GDM1 (cell line): ENCODE measurements around the gene PARVB.

Experiments
- DNase-seq: peaks from one replicate; lab custom pipeline; 2025; lab: John Stamatoyannopoulos, UW

PARVB gene

GRCh38 chr22:44163536-44163935 is 139.4 kb downstream of the PARVB start:
- DNase-seq, result no peak

GRCh38 chr22:44164031-44164430 is 139.9 kb downstream of the PARVB start:
- no peak for DNase-seq

DNA sequence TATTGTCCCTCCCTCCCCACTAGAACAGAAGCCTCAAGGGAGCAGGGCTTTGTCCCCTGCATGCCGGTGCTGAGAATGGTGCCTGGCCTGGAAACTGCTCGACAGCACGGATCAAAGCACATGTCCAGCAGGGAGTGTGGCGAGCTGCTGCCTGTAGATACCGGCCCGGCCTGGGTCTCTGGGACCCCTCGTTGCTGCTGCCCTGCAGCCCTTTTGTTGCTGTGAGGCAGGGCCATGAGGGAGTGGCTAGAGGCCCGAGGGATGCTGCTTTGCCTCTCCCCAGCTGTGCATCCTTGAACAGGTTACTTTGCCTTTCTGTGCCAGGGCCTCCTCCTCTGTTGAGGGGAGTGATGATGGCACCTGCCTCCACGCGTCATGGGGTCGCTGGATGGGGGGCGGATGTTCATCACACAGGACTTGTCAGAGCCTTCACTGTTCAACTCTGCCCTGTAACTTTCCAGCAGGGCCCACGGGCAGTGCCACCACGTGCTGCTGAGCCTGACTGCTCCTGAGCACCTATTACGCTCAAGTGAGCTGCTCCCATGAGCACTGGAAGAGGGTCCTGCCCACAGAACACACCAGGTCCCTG is 141.3 kb downstream of the PARVB start:
- no peak for DNase-seq

GRCh38 chr22:44166498-44167276 is 142.6 kb downstream of the PARVB start:
- no peak for DNase-seq

DNA sequence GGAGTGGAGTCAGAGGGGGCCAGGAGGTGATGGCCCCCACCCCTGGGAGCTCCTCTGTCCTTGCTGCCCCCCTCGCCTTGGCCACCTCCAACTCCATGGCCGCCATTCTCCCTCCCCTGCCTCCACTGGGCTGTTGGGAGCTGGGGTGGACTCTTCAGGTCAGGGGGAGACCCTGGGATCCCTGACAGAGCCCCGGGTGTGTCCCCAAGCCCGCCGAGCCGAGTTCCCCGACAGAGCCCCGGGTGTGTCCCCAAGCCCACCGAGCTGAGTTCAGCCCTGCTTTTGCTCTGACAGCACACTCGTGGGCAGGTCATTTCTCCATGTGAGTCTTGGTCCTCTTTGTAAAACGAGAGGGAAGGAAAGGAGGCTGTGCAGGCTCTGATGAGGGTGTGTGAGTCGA is 143.4 kb downstream of the PARVB start:
- DNase-seq, result no peak

DNA sequence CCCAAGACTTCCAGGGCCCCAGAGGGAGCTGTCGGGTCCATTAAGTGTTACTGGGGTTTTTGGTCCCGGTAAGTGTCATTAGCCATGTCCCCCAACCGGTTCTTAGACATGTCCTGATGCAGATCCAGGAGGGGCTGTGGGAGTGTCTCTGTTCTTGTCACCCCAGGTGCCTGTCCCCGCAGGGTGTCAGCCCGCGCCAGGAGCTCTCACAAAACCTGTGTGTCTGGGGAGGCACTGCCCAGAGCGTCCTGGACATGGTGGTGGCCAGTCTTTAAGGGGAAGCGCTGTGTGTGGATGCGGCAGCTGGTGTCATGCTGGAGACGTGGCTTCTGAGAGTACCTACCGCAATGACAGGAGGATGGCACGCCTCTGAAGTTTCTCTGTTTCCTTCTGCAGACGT is 144.1 kb downstream of the PARVB start:
- DNase-seq, result no peak

DNA sequence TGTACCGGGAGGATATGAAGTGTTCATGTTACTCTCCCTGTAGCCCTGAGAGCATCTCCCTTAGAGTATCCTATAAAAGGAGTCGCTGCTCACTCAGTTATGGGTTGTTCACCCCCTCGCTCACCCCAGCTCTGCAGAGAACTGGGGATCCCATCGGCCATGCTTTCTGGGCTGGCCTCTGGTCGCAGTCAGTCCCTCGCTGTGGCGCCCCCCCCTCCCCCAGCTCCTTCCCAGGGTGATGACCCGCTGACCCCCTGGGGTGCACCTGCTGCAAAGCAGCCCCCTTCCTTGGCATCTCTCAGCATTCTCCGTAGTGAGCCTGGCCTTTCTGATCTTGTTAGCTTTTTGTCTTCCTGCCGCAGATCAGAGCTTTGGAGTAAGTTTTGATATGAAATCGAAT is 146.4 kb downstream of the PARVB start:
- no peak for DNase-seq

- no peak for DNase-seq
Observed at GRCh38 chr22:44171561-44171960, 147.5 kb downstream of the PARVB start.

DNA sequence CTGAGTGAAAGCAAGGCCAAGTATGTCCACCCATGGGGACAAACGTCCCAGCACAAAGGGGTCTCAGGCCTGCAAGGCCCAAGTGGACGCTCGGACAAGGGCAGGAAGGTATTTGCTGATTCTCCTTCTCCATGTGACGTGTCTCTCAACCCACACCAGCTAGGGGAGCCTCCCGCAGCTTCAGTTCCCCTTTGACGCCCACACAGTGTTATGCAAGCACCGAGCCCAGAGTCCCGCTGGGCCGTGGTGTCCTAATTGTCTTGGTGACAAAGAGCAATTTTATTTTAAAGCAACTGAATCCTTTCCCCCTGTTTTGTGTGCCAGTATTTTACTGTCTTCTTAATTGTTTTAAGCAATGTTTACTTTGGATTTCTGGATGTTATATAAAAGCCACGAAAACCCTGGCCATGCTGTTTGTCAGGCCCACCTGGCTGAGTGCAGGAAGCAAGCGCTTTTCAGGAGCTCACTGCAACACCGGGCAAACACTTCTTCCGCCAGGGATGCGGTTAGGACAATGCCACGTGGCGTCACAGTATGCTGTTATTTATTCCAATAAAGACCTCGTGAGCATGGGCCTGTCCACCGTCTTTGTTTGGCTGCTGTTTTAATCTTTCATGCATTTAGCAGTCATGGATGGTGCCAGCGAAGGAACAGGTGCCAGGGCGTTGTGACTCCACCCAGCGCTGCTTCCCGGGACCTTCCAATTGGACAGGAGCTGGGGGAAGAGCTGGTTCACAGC is 148.4 kb downstream of the PARVB start:
- DNase-seq, result peak; percentile 28

- DNase-seq, result no peak
Observed at GRCh38 chr22:44173154-44173553, 149.1 kb downstream of the PARVB start.

- DNase-seq, result no peak
Observed at GRCh38 chr22:44175676-44176075, 151.6 kb downstream of the PARVB start.

DNA sequence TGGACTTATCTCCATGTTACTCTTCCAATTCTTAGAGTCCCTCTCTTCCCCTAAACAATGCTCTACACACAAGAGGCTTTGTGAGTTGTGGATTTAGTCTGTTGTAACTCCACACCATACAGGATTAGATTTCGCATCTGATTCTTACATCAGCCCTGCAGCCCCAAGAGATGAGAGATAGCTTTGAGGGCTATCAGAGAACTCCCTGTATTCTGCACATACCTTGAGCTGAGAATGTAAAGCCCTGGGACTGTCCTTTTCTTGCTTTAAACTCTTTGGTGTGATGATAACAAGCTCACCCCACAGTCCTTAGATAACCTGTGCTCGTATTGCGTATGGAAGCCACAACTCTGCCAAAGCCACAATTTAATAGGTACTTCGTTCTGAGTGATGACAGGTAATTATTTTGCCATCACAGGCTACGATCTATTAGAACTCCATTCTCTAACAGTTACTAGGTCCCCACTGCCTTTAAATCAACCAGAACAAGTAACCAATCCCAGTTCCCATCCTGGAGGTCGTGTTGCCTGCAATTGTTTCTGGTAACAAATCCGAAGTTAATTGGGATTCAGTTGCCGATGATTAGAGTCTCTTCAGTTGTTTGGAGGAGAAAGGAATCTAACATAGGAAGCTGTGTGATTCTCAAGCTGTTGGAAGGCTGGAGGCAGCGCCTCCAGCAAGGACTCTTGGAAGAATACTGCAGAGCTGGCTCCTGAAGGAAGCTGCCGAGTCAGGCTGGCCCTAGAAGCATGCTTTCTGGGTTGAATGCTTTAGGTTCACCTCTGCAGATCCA is 155.3 kb downstream of the PARVB start:
- DNase-seq, result no peak

DNA sequence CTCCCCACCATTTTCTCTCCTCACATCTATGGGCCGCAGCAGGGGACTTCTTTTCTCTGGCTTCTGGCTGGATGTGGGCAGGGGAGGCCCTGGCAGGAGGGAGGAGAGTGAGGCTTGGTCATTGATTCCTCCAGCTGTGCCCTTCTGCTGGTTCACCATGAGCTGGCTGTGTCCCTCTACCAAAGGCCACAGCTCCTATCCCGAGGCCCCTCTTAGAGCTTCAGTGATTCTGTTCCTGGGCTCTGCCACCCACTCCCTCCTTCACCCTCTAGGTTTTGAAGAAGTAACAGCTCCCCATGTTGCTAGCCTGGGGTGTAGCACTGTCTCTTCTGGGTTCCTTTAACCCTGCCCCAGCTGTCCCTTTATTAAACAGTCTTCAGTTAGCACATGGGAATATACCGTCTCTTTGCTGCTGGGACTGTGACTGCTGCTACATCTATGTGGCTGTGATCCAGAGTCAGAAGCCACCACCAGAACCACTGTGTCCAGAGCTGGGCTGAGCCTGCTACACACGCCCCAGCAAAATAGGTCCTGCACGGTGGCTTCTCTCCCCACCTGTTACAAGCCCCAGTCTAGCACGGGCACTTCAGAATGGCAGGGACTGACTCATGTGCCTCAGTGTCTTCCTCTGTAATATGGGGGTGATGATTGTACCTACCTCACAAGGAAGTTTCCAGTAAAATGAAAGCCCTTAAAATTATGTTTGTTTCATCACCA is 156.0 kb downstream of the PARVB start:
- no peak for DNase-seq

- peak; percentile 63 for DNase-seq
Observed at GRCh38 chr22:44180706-44181032, 156.6 kb downstream of the PARVB start, which contains the start of gene PARVG. TSS of gene PARVG (plus strand) at chr22:44180925. CDS start at chr22:44183330, 2,405 bp downstream.

GRCh38 chr22:44181033-44181911 is 157.2 kb downstream of the PARVB start:
- peak; percentile 88 for DNase-seq

DNA sequence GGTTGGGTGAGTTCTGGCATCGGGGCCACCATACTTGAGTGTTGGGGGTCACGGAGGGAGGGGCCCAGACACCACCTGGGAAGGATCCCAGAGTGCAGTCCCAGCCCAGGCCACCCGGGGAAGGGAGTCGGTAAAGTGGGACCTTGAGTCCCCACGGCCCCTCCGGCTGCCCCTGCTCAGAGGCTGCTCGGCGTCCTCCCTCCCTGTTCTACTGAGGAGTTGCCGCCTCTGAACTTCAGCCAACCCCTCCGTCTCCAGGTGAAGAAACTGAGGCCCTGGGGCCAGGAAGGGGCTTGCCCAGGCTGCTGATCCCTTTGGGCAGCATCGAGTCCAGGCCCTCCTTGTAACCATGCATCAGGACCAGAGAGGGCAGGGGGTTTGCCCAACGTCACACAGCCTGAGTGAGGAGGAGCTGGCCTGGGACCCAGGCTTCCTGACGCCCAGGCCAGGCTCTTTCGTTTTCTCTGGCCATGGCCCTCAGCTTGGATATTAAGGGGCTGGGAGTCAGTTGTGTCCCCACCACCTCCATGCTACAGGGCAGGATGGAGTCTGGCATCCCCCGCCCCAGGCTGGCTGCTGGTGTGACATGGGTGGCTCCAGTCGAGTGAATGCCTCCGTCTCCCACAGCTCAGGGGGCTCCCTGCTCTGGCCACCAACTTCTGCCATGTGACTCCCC is 157.9 kb downstream of the PARVB start:
- DNase-seq, result no peak

- peak; percentile 77 for DNase-seq
Observed at GRCh38 chr22:44182588-44183286, 158.6 kb downstream of the PARVB start.

GRCh38 chr22:44183287-44183588 is 159.1 kb downstream of the PARVB start:
- no peak for DNase-seq

GRCh38 chr22:44184006-44184405 is 159.9 kb downstream of the PARVB start:
- no peak for DNase-seq
